HepG2 (cell line): ENCODE measurements around the gene DIPK1A. TPM values are rescaled to one million over a fixed set of nuclear protein-coding genes. Genes with fewer than 3 reads are reported as not detected.
A peak's percentile ranks its signal among the peaks of the same experiment; 100 is the strongest.

Source experiments
- ATAC-seq: fragments of 200-7000 bp; cut with Tn5 transposase; 3 replicates; pipeline ENCODE4 v1.9.1; 2020; ENCODE audit warnings: mild to moderate bottlenecking, moderate library complexity
- BruUV-seq: library from RNA; stranded (reverse); fragments of 400-500 nt; replicated peaks from 2 replicates; lab custom pipeline; 2021; lab: Mats Ljungman, UMichigan
- CTCF ChIA-PET: fragments of 300-600 bp; formaldehyde crosslinking; extraction: SDS; loops from one replicate; lab custom pipeline; 2021; ENCODE audit warnings: low total read pairs, inconsistent platforms, low intra/inter-chr PET ratio; lab: Yijun Ruan, JAX
- POLR2A ChIA-PET: fragments of 350-600 bp; sonication (Branson Sonifier 250); formaldehyde crosslinking; loops from one replicate; lab custom pipeline; 2020; ENCODE audit warnings: antibody characterized with exemption, inconsistent platforms; lab: Yijun Ruan, JAX
- DNase-seq: peaks from one replicate; pipeline ENCODE4 v3.0.0-alpha.2; 2015; ENCODE audit warnings: low spot score
- FAIRE-seq: peaks from 3 replicates; lab custom pipeline; 2011; peaks lifted over from hg19 to GRCh38; lab: Jason Lieb, UNC
- H2AFZ ChIP-seq: one replicate; pipeline ENCODE4 v1.6.1; 2011; ENCODE audit warnings: low read length, inconsistent platforms
- H3K27ac ChIP-seq: fragments of 300-600 bp; 3 replicates; pipeline ENCODE4 v1.8.0; 2011; ENCODE audit warnings: mixed run types, mild to moderate bottlenecking, mixed read lengths, low read length, inconsistent platforms; ENCODE audit not compliant: insufficient read depth; ENCODE audit errors: extremely low read length
- H3K27me3 ChIP-seq, 2 experiments: fragments of 200-600 bp in 1 of 2; 2 replicates in 1 of 2; 3 replicates in 1 of 2; pipeline versions ENCODE4 v1.6.0 to v1.8.0; 2011; ENCODE audit warnings: low read length in 2 of 2, mild to moderate bottlenecking in 2 of 2, moderate library complexity in 2 of 2, inconsistent platforms in 1 of 2; ENCODE audit not compliant: insufficient read depth in 2 of 2, control insufficient read depth in 1 of 2
- H3K36me3 ChIP-seq, 2 experiments: fragments of 200-600 bp in 1 of 2; replicated peaks in 1 of 2; 2 replicates in 1 of 2; 3 replicates in 1 of 2; pipeline versions ENCODE4 v1.5.1 to v1.8.0; 2011; ENCODE audit warnings: low read length in 2 of 2, inconsistent platforms in 1 of 2; ENCODE audit not compliant: insufficient read depth in 2 of 2, control insufficient read depth in 1 of 2
- H3K4me1 ChIP-seq: 2 replicates; pipeline ENCODE4 v1.5.1; 2012; ENCODE audit warnings: low read length, inconsistent platforms; ENCODE audit not compliant: insufficient read depth
- H3K4me2 ChIP-seq: 2 replicates; pipeline ENCODE4 v1.6.0; 2011; ENCODE audit warnings: low read depth, low read length, inconsistent platforms
- H3K4me3 ChIP-seq, 3 experiments: fragments of 200-600 bp in 1 of 3; sonication (generic), shearing (Covaris generic) in 1 of 3; replicated peaks in 1 of 3; 2 replicates each; pipeline ENCODE4 v1.5.1; 2011 to 2016; ENCODE audit warnings: low read length in 3 of 3, inconsistent platforms in 2 of 3, low read depth in 2 of 3, mild to moderate bottlenecking in 2 of 3, control low read depth in 1 of 3, mixed read lengths in 1 of 3; ENCODE audit not compliant: insufficient read depth in 1 of 3
- H3K79me2 ChIP-seq: one replicate; pipeline ENCODE4 v1.6.1; 2011; ENCODE audit warnings: low read length, inconsistent platforms; ENCODE audit not compliant: insufficient read depth
- H3K9ac ChIP-seq: 2 replicates; pipeline ENCODE4 v1.6.0; 2011; ENCODE audit warnings: mild to moderate bottlenecking, low read depth, low read length, inconsistent platforms; ENCODE audit not compliant: insufficient read depth
- H3K9me3 ChIP-seq: 2 replicates; pipeline ENCODE4 v1.5.1; 2012; ENCODE audit warnings: mild to moderate bottlenecking, low read length
- H4K20me1 ChIP-seq: 2 replicates; pipeline ENCODE4 v1.6.0; 2011; ENCODE audit warnings: inconsistent platforms, mild to moderate bottlenecking, low read length, moderate library complexity; ENCODE audit not compliant: insufficient read depth
- CEBPB ChIP-seq: IDR thresholded peaks from 2 replicates; pipeline ENCODE4 v1.6.1; 2011; ENCODE audit warnings: low read depth, low read length, improper control_type of control experiment, borderline replicate concordance
- CREB1 ChIP-seq, 2 experiments: fragments of 450-650 bp in 1 of 2; IDR thresholded peaks; 2 replicates each; pipeline ENCODE4 v1.6.1; 2016 to 2017; ENCODE audit warnings: control low read depth in 1 of 2, mild to moderate bottlenecking in 1 of 2, missing compliant biosample characterization in 1 of 2, missing genetic modification characterization in 1 of 2
- FOXA1 ChIP-seq, 2 experiments: fragments of 450-650 bp in 1 of 2; sonication (generic) in 1 of 2; formaldehyde crosslinking in 1 of 2; IDR thresholded peaks; 2 replicates each; pipeline versions ENCODE4 v1.4.0 to v1.6.1; 2016 to 2020; ENCODE audit warnings: missing genetic modification reagents in 1 of 2
- FOXA3 ChIP-seq: IDR thresholded peaks from 2 replicates; pipeline ENCODE4 v1.6.1; 2016; ENCODE audit warnings: missing genetic modification reagents, missing compliant biosample characterization
- ZSCAN9 ChIP-seq: IDR thresholded peaks from 2 replicates; pipeline ENCODE4 v1.6.1; 2016; ENCODE audit warnings: borderline replicate concordance
- WGBS: methylation state at CpG from one replicate; pipeline ENCODE4 v1.1.6; 2017; ENCODE audit warnings: low lambda C conversion rate; 5-methylcytosine and 5-hydroxymethylcytosine counted together
- in situ Hi-C: cut with HindIII; loops from 2 replicates; pipeline ENCODE4 v1.10.0; 2017; ENCODE audit warnings: low pct_unique_long_range_greater_than_20kb; ENCODE audit not compliant: extremely low pct_ligation_motif_present
- intact Hi-C: fragments of 100-400 bp; cut with micrococcal nuclease; formaldehyde crosslinking; loops from one replicate; pipeline ENCODE4 v1.10.0; 2022; ENCODE audit not compliant: unreplicated experiment
- polyA plus RNA-seq, 8 experiments: library from polyadenylated mRNA; depleted of rRNA in 3 of 8; stranded (reverse) in 7 of 8; unstranded in 1 of 8; fragments of >200 nt; fragmentation: Illumina TruSeq in 4 of 8; extraction: Trizol in 4 of 8; gene quantifications; 2 replicates each; pipeline versions ENCODE4 v1.2.1 to v1.2.3, GENCODE V29; 2011 to 2016; ENCODE audit warnings: low read depth in 4 of 8, missing spikeins in 1 of 8, mixed read lengths in 1 of 8; ENCODE audit not compliant: insufficient read depth in 1 of 8
- total RNA-seq, 5 experiments: library from RNA; depleted of rRNA; stranded (reverse); fragments of >200 nt; fragmentation: Illumina TruSeq; extraction: Trizol; gene quantifications; 2 replicates each; pipeline ENCODE4 v1.2.3, GENCODE V29; 2016; ENCODE audit warnings: low read depth in 1 of 5

Gene DIPK1A
- total and polyA plus RNA-seq, 2 of the 13 experiments (the other 11 are each of a cell fraction or from before 2014, with no cell fraction given) = 8.4 TPM

DNA sequence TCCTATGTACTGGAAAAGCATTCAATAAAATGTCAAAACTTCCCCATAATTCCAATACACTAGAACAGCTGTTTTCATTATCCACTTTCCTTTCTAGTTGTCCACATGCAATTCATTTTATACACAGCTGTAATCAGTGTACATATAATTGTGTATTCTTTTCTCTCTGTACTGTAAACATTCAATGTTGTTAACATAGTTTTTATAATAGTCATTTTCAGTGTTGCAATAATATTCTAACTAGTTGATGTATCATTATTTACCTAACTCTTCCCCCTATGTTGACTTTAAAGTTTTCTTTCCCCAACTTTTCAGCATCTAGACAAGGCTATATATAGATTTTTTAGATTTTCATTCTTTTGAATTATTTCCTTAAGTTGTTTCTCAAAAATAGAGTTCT is 44.4 kb downstream of the DIPK1A start:
- Histone ChIP-seq H3K27ac (peak overlapping the region; percentile 38), H3K9me3 (no peaks in the 10 kb centered on the region), H3K79me2 (no peaks in the 10 kb centered on the region), H3K36me3 (no peaks in the 10 kb centered on the region), H3K4me1 (peaks cover 27% of the 10 kb centered on the region), H3K4me2 (no peak overlapping the region), H3K4me3 (no peak overlapping the region; a peak in 1 of 6 replicates), H4K20me1 (no peaks in the 10 kb centered on the region), H3K27me3 (no peaks in the 10 kb centered on the region), H3K9ac (no peak overlapping the region), H2AFZ (no peak overlapping the region)
- ATAC-seq (no peak), DNase-seq (no peak), FAIRE-seq (no peak)
- no TSS peak for BruUV-seq
- POLR2A ChIA-PET = no interaction called here
- CTCF ChIA-PET = no interaction called here
- in situ Hi-C loops = no loop called here
- intact Hi-C loops = no loop called here
- TF ChIP-seq ZSCAN9 (CRISPR knock-in tag) = no peak
- TF ChIP-seq CEBPB = peak; percentile 18; the same call in 1 of the 2 replicates
- peak; percentile 72 for TF ChIP-seq FOXA1 (IDR thresholded peaks at IDR 0.05)
- no peak for TF ChIP-seq FOXA1 (CRISPR knock-in tag; IDR thresholded peaks at IDR 0.05)

DNA sequence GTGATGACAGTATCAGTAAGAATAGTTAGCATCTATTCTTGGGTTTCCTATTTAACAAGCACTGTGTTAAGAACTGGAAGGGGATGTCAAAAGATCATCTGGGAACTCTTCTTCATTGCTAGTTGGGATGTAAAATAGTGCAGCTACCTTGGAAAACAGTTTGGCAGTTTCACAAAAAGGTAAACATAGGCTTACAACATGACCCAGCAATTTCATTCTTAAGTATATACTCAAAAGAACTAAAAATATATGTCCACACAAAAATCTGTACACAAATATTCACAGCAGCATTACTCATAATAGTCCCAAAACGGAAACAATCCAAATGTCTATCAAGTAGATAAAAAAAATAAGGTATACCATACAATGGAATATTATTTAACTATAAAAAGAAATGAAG is 45.7 kb downstream of the DIPK1A start:
- Histone ChIP-seq H3K27ac (no peak overlapping the region), H3K4me3 (no peak overlapping the region), H4K20me1 (no peaks in the 10 kb centered on the region), H3K79me2 (no peaks in the 10 kb centered on the region), H3K36me3 (no peaks in the 10 kb centered on the region), H3K27me3 (no peaks in the 10 kb centered on the region), H3K9ac (no peak overlapping the region), H3K9me3 (no peaks in the 10 kb centered on the region), H3K4me1 (peaks cover 27% of the 10 kb centered on the region), H3K4me2 (no peak overlapping the region), H2AFZ (no peak overlapping the region)
- FAIRE-seq (peak; percentile 21), DNase-seq (no peak), ATAC-seq (no peak)
- ChIA-PET POLR2A (no interaction called here), CTCF (no interaction called here)
- 100% methylated on average over 1 of the region's 1 CpG for WGBS
- in situ Hi-C loops (no loop called here), intact Hi-C loops (no loop called here)
- BruUV-seq = no TSS peak
- TF ChIP-seq FOXA3 (CRISPR knock-in tag) (peak; percentile 17; the same call in 1 of the 2 replicates), CREB1 (IDR thresholded peaks at IDR 0.05) (no peak), CREB1 (CRISPR knock-in tag; IDR thresholded peaks at IDR 0.05) (no peak)
